Uterus (tissue), 4 donors: Measurements from ENCODE around the gene ZGPAT. TPM values are rescaled to one million over a fixed set of nuclear protein-coding genes. Genes with fewer than 3 reads are reported as not detected.

ENCODE experiments used
- DNase-seq, 2 donors: peaks; one replicate each; pipeline ENCODE4 v3.0.0-alpha.2; 2019 to 2020
- H3K27ac ChIP-seq, 2 donors: fragments of 200-600 bp; sonication (generic); 1 replicate in 1 of 2; 2 replicates in 1 of 2; pipeline ENCODE4 v1.5.1; 2016 to 2018
- H3K27me3 ChIP-seq, 2 donors: fragments of 200-600 bp; sonication (generic); one replicate each; pipeline ENCODE4 v1.5.1; 2018 to 2019; ENCODE audit warnings: control low read depth in 1 of 2
- H3K36me3 ChIP-seq, 2 donors: fragments of 200-600 bp; sonication (generic); one replicate each; pipeline ENCODE4 v1.5.1; 2019; ENCODE audit warnings: control low read depth in 1 of 2
- H3K4me1 ChIP-seq, 2 donors: fragments of 200-600 bp; sonication (generic); one replicate each; pipeline ENCODE4 v1.5.1; 2018 to 2019; ENCODE audit warnings: control low read depth in 1 of 2
- H3K4me3 ChIP-seq, 2 donors: fragments of 200-600 bp; sonication (generic); 1 replicate in 1 of 2; 2 replicates in 1 of 2; pipeline ENCODE4 v1.5.1; 2018 to 2019; ENCODE audit warnings: mild to moderate bottlenecking in 1 of 2
- H3K9me3 ChIP-seq, 2 donors: fragments of 200-600 bp; sonication (generic); one replicate each; pipeline ENCODE4 v1.5.1; 2019; ENCODE audit warnings: control low read depth in 1 of 2
- POLR2A ChIP-seq, 2 donors: fragments of 450-650 bp; IDR thresholded peaks; one replicate each; pipeline ENCODE4 v1.6.1; 2016; ENCODE audit warnings: antibody characterized with exemption in 2 of 2, mild to moderate bottlenecking in 1 of 2, moderate library complexity in 1 of 2
- intact Hi-C: fragments of 100-400 bp; cut with DNase I; formaldehyde crosslinking; loops from one replicate; pipeline ENCODE4 v1.15.1; 2023; ENCODE audit warnings: low total_unique reads
- total RNA-seq, 4 donors: library from RNA; depleted of rRNA in 3 of 4; stranded (reverse); fragments of >200 nt in 3 of 4; gene quantifications; one replicate each; pipeline versions ENCODE4 v1.1.0 to v1.2.4, GENCODE V29; 2014 to 2023
- TF ChIP-seq, protein P1 (sequence below), 4 experiments: fragments of 200-600 bp in 2 of 4; fragments of 450-650 bp in 2 of 4; sonication (generic) in 2 of 4; IDR thresholded peaks; one replicate each; pipeline ENCODE4 v1.5.1; 2016 to 2019; ENCODE audit warnings: antibody characterized with exemption in 4 of 4, mild to moderate bottlenecking in 2 of 4, moderate library complexity in 1 of 4
- donor health status: DM: yes; HTN: yes; CAD: no.

ZGPAT gene
- total RNA-seq, 4 donors from 2014 or later: 1.5 to 37.9 (median 15.3) TPM

DNA sequence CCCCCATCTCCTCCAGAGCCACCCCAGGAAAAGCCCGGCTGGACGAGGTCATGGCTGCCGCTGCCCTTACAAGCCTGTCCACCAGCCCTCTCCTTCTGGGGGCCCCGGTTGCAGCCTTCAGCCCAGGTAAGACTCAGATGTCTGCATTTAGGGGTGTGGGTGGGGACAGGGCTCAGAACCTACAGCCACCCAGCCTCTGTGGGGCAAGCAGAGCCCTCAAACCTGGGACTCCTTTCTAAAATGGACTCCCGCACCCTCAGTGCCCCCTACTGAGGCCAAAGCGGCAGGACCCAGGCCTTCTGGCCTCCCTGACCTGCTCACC, 33.5 kb downstream of the ZGPAT start:
- no peak for DNase-seq
- Histone ChIP-seq H3K36me3 (no peaks in the 10 kb centered on the region), H3K4me3 (peak overlapping the region; percentile 55 to 77), H3K9me3 (no peaks in the 10 kb centered on the region), H3K27me3 (no peaks in the 10 kb centered on the region), H3K27ac (peak overlapping the region; percentile 88 to 92), H3K4me1 (peaks cover 0 to 30% of the 10 kb centered on the region in 2 donors)
- intact Hi-C loops: no loop called here
- no peak for TF ChIP-seq POLR2A (IDR thresholded peaks at IDR 0.05)

- TF ChIP-seq, protein P1, sequence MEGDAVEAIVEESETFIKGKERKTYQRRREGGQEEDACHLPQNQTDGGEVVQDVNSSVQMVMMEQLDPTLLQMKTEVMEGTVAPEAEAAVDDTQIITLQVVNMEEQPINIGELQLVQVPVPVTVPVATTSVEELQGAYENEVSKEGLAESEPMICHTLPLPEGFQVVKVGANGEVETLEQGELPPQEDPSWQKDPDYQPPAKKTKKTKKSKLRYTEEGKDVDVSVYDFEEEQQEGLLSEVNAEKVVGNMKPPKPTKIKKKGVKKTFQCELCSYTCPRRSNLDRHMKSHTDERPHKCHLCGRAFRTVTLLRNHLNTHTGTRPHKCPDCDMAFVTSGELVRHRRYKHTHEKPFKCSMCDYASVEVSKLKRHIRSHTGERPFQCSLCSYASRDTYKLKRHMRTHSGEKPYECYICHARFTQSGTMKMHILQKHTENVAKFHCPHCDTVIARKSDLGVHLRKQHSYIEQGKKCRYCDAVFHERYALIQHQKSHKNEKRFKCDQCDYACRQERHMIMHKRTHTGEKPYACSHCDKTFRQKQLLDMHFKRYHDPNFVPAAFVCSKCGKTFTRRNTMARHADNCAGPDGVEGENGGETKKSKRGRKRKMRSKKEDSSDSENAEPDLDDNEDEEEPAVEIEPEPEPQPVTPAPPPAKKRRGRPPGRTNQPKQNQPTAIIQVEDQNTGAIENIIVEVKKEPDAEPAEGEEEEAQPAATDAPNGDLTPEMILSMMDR (IDR thresholded peaks at IDR 0.05): no peak
- TF ChIP-seq POLR2A (IDR thresholded peaks at IDR 0.05): no peak
- Histone ChIP-seq H3K27ac (peak overlapping the region; percentile 88 to 92), H3K4me1 (peaks cover 0 to 30% of the 10 kb centered on the region in 2 donors), H3K27me3 (no peaks in the 10 kb centered on the region), H3K36me3 (no peaks in the 10 kb centered on the region), H3K4me3 (no peak overlapping the region), H3K9me3 (no peaks in the 10 kb centered on the region)
- DNase-seq: peak in 1 of 2 donors; percentile 46
- intact Hi-C loops: no loop called here
Measured at GRCh38 chr20:63741676-63742380, 34.0 kb downstream of the ZGPAT start.

- Histone ChIP-seq H3K4me1 (peaks cover 0 to 28% of the 10 kb centered on the region in 2 donors), H3K36me3 (no peaks in the 10 kb centered on the region), H3K9me3 (no peaks in the 10 kb centered on the region), H3K4me3 (no peak overlapping the region), H3K27ac (peak overlapping the region in 1 of 2 donors; percentile 92), H3K27me3 (no peaks in the 10 kb centered on the region)
- no peak for DNase-seq
- no peak for TF ChIP-seq POLR2A (IDR thresholded peaks at IDR 0.05)
- TF ChIP-seq, protein P1 (IDR thresholded peaks at IDR 0.05): no peak
- intact Hi-C loops: no loop called here
Measured at GRCh38 chr20:63742381-63743024, 34.7 kb downstream of the ZGPAT start.

GRCh38 chr20:63743210-63743970, 35.6 kb downstream of the ZGPAT start:
- intact Hi-C loops: no loop called here
- Histone ChIP-seq H3K27me3 (no peaks in the 10 kb centered on the region), H3K36me3 (no peaks in the 10 kb centered on the region), H3K9me3 (no peaks in the 10 kb centered on the region), H3K4me3 (no peak overlapping the region), H3K27ac (no peak overlapping the region), H3K4me1 (peaks cover 0 to 19% of the 10 kb centered on the region in 2 donors)
- DNase-seq: no peak
- no peak for TF ChIP-seq POLR2A (IDR thresholded peaks at IDR 0.05)
- TF ChIP-seq, protein P1 (IDR thresholded peaks at IDR 0.05): no peak

DNA sequence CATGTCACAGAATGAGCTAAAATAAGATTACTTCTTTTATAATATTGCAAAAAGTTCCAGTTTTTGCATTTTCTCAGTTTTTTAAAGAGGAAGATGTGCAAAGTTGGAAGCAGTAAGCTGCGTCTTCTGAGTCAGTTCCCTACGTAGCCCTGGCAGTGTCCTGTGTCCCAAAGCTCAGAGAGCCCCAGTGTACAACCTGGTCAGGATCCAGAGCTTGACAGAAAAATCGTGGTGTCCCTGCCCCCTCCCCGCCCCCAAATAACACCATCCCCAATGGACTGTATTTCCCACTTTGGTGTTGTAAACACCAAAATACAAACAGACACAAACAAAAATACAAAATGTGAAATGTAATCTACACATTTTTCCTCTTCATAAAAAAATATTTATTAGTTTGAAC, 36.3 kb downstream of the ZGPAT start:
- TF ChIP-seq, protein P1 (IDR thresholded peaks at IDR 0.05): no peak
- no peak for TF ChIP-seq POLR2A (IDR thresholded peaks at IDR 0.05)
- Histone ChIP-seq H3K9me3 (no peaks in the 10 kb centered on the region), H3K27me3 (no peaks in the 10 kb centered on the region), H3K4me3 (no peak overlapping the region), H3K36me3 (no peaks in the 10 kb centered on the region), H3K4me1 (peaks cover 0 to 16% of the 10 kb centered on the region in 2 donors), H3K27ac (no peak overlapping the region)
- intact Hi-C loops: no loop called here
- no peak for DNase-seq
